Uterus (tissue), 4 donors: Measurements from ENCODE around the gene SNX18. TPM values are rescaled to one million over a fixed set of nuclear protein-coding genes. Genes with fewer than 3 reads are reported as not detected.

Experiments
- DNase-seq, 2 donors: peaks; one replicate each; pipeline ENCODE4 v3.0.0-alpha.2; 2019 to 2020
- H3K27ac ChIP-seq, 2 donors: fragments of 200-600 bp; sonication (generic); 1 replicate in 1 of 2; 2 replicates in 1 of 2; pipeline ENCODE4 v1.5.1; 2016 to 2018
- H3K27me3 ChIP-seq, 2 donors: fragments of 200-600 bp; sonication (generic); one replicate each; pipeline ENCODE4 v1.5.1; 2018 to 2019; ENCODE audit warnings: control low read depth in 1 of 2
- H3K36me3 ChIP-seq, 2 donors: fragments of 200-600 bp; sonication (generic); one replicate each; pipeline ENCODE4 v1.5.1; 2019; ENCODE audit warnings: control low read depth in 1 of 2
- H3K4me1 ChIP-seq, 2 donors: fragments of 200-600 bp; sonication (generic); one replicate each; pipeline ENCODE4 v1.5.1; 2018 to 2019; ENCODE audit warnings: control low read depth in 1 of 2
- H3K4me3 ChIP-seq, 2 donors: fragments of 200-600 bp; sonication (generic); 1 replicate in 1 of 2; 2 replicates in 1 of 2; pipeline ENCODE4 v1.5.1; 2018 to 2019; ENCODE audit warnings: mild to moderate bottlenecking in 1 of 2
- H3K9me3 ChIP-seq, 2 donors: fragments of 200-600 bp; sonication (generic); one replicate each; pipeline ENCODE4 v1.5.1; 2019; ENCODE audit warnings: control low read depth in 1 of 2
- POLR2A ChIP-seq, 2 donors: fragments of 450-650 bp; IDR thresholded peaks; one replicate each; pipeline ENCODE4 v1.6.1; 2016; ENCODE audit warnings: antibody characterized with exemption in 2 of 2, mild to moderate bottlenecking in 1 of 2, moderate library complexity in 1 of 2
- intact Hi-C: fragments of 100-400 bp; cut with DNase I; formaldehyde crosslinking; loops from one replicate; pipeline ENCODE4 v1.15.1; 2023; ENCODE audit warnings: low total_unique reads
- total RNA-seq, 4 donors: library from RNA; depleted of rRNA in 3 of 4; stranded (reverse); fragments of >200 nt in 3 of 4; gene quantifications; one replicate each; pipeline versions ENCODE4 v1.1.0 to v1.2.4, GENCODE V29; 2014 to 2023
- TF ChIP-seq, protein P1 (sequence below), 4 experiments: fragments of 200-600 bp in 2 of 4; fragments of 450-650 bp in 2 of 4; sonication (generic) in 2 of 4; IDR thresholded peaks; one replicate each; pipeline ENCODE4 v1.5.1; 2016 to 2019; ENCODE audit warnings: antibody characterized with exemption in 4 of 4, mild to moderate bottlenecking in 2 of 4, moderate library complexity in 1 of 4
- donor health status: DM: yes; HTN: yes; CAD: no.

SNX18 gene
- total RNA-seq, 4 donors from 2014 or later = 33.6 to 59.1 (median 51.2) TPM

DNA sequence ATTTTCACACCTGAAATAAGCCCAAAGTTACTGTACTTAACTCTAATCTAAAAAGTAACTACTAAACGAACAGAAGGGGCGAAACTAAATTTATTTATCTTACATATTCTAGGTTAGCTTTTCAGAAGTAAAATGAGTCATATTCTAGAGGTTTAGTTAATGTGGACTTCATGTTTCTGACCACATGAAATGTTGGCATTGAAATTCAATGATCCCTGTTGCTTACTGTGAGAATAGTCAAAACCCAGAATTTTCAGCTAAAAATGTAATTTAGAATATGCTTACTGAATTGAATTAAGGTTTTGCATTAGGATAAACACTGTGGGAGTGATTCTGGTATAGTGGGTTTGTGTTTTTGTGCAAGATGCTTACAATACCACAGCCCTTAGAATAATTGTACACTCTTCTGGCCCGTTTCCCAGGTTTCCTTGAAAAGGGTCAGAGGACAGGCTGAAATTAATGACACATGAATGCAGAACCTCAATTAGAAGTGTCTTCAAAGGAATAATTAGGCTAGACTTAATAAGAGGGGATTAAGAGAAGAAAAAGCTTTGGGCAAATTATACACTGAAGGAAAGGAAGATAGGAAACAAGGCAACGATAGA is 1.4 kb upstream of the SNX18 start:
- Histone ChIP-seq H3K4me1 (peaks cover 0 to 3% of the 10 kb centered on the region in 2 donors), H3K27me3 (no peaks in the 10 kb centered on the region), H3K27ac (no peak overlapping the region), H3K4me3 (no peak overlapping the region), H3K9me3 (no peaks in the 10 kb centered on the region), H3K36me3 (no peaks in the 10 kb centered on the region)
- TF ChIP-seq, protein P1, sequence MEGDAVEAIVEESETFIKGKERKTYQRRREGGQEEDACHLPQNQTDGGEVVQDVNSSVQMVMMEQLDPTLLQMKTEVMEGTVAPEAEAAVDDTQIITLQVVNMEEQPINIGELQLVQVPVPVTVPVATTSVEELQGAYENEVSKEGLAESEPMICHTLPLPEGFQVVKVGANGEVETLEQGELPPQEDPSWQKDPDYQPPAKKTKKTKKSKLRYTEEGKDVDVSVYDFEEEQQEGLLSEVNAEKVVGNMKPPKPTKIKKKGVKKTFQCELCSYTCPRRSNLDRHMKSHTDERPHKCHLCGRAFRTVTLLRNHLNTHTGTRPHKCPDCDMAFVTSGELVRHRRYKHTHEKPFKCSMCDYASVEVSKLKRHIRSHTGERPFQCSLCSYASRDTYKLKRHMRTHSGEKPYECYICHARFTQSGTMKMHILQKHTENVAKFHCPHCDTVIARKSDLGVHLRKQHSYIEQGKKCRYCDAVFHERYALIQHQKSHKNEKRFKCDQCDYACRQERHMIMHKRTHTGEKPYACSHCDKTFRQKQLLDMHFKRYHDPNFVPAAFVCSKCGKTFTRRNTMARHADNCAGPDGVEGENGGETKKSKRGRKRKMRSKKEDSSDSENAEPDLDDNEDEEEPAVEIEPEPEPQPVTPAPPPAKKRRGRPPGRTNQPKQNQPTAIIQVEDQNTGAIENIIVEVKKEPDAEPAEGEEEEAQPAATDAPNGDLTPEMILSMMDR (IDR thresholded peaks at IDR 0.05) = no peak
- no peak for TF ChIP-seq POLR2A (IDR thresholded peaks at IDR 0.05)
- intact Hi-C loops = loop anchor here (5.0 kb wide), 1 partner anchor 326 kb away; no protein-coding TSS in a partner anchor
- no peak for DNase-seq

DNA sequence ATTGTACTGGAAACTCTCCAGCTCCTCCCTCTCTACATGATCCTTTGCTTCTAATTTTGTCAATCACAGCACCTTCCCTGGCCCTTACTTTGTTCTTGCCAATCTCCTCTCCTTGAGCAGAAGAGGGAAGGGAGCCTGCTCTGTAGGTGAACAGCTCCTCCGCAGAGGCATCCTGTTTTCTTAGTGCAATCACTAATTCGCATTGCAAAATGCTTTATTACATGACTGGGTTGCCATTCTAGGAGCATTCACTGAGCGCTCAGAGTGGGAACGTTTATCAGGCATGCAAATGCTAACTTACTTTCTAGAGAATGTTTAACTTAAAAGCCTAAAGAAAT is 416 bp upstream of the SNX18 start:
- DNase-seq = no peak
- Histone ChIP-seq H3K4me1 (peaks cover 0 to 7% of the 10 kb centered on the region in 2 donors), H3K4me3 (no peak overlapping the region), H3K9me3 (no peaks in the 10 kb centered on the region), H3K27ac (peak overlapping the region; percentile 35 to 54), H3K36me3 (no peaks in the 10 kb centered on the region), H3K27me3 (no peaks in the 10 kb centered on the region)
- intact Hi-C loops = loop anchor here (5.0 kb wide), 1 partner anchor 325 kb away; no protein-coding TSS in a partner anchor
- TF ChIP-seq, protein P1 (IDR thresholded peaks at IDR 0.05) = no peak
- no peak for TF ChIP-seq POLR2A (IDR thresholded peaks at IDR 0.05)

DNA sequence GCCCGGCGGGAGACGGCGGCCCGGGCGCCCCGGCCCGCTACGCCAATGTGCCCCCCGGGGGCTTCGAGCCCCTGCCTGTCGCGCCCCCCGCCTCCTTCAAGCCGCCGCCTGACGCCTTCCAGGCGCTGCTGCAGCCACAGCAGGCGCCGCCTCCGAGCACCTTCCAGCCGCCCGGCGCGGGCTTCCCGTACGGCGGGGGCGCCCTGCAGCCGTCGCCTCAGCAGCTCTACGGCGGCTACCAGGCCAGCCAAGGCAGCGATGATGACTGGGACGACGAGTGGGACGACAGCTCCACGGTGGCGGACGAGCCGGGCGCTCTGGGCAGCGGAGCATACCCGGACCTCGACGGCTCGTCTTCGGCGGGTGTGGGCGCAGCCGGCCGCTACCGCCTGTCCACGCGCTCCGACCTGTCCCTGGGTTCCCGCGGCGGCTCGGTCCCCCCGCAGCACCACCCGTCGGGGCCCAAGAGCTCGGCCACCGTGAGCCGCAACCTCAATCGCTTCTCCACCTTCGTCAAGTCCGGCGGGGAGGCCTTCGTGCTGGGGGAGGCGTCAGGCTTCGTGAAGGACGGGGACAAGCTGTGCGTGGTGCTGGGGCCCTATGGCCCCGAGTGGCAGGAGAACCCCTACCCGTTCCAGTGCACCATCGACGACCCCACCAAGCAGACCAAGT is 723 bp downstream of the SNX18 start:
- Histone ChIP-seq H3K4me3 (peak overlapping the region; percentile 39 to 96), H3K4me1 (peaks cover 0 to 10% of the 10 kb centered on the region in 2 donors), H3K9me3 (no peaks in the 10 kb centered on the region), H3K27ac (peak overlapping the region; percentile 90 to 92), H3K36me3 (no peaks in the 10 kb centered on the region), H3K27me3 (no peaks in the 10 kb centered on the region)
- no peak for TF ChIP-seq POLR2A (IDR thresholded peaks at IDR 0.05)
- TF ChIP-seq, protein P1 (IDR thresholded peaks at IDR 0.05) = no peak
- intact Hi-C loops = loop anchor here (5.0 kb wide), 1 partner anchor 324 kb away; no protein-coding TSS in a partner anchor
- peak; percentile 28 to 47 for DNase-seq

GRCh38 chr5:54518818-54519508 is 1.4 kb downstream of the SNX18 start:
- peaks cover 0 to 14% of the 10 kb centered on the region in 2 donors for H3K4me1 ChIP-seq
- H3K4me3 ChIP-seq = peak overlapping the region; percentile 39 to 96
- intact Hi-C loops = loop anchor here (5.0 kb wide), 1 partner anchor 323 kb away; no protein-coding TSS in a partner anchor

More at GRCh38 chr5:54518818-54519508, 1.4 kb downstream of the SNX18 start:
- H3K27me3 ChIP-seq = no peaks in the 10 kb centered on the region
- DNase-seq = no peak
- H3K27ac ChIP-seq = peak overlapping the region; percentile 90 to 92
- no peaks in the 10 kb centered on the region for H3K36me3 ChIP-seq
- TF ChIP-seq, protein P1 (IDR thresholded peaks at IDR 0.05) = no peak
- no peak for TF ChIP-seq POLR2A (IDR thresholded peaks at IDR 0.05)
- H3K9me3 ChIP-seq = no peaks in the 10 kb centered on the region
